Measurements from ENCODE around the gene SAMHD1.

DNA sequence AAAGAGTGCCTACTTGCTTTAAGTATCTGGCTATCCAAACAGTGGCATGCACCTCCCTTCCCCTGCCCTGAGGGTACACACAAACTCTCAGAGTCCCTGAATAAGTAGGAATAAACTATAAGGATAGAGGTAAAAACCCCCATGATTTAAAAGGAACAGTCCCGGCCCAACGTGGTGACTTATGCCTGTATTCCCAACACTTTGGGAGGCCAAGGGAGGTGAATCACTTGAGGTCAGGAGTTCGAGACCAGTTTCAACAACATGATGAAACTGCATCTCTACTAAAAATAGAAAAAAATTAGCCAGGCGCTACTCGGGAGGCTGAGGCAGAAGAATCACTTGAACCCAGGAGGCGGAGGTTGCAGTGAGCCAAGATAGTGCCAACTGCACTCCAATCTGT lies 22.2 kb downstream of the SAMHD1 start:
- TF ChIP-seq CTCF (conservative IDR thresholded peaks at IDR 0.05 in 1 of 2, IDR thresholded peaks at IDR 0.05 in 1 of 2; ENCODE audit: low read depth in 1 of 2, low read length in 2 of 2) (no peak), EZH2 (IDR thresholded peaks at IDR 0.05; ENCODE audit: low read length, missing control alignments) (no peak)

Data from fibroblast of lung (primary cell).